Measurements from ENCODE around the gene SLC6A6.

GRCh38 chr3:14424711-14425580 lies 22.5 kb downstream of the SLC6A6 start:
- TF ChIP-seq EZH2 (IDR thresholded peaks at IDR 0.05; ENCODE audit: borderline replicate concordance) = no peak
- TF ChIP-seq, protein P1, sequence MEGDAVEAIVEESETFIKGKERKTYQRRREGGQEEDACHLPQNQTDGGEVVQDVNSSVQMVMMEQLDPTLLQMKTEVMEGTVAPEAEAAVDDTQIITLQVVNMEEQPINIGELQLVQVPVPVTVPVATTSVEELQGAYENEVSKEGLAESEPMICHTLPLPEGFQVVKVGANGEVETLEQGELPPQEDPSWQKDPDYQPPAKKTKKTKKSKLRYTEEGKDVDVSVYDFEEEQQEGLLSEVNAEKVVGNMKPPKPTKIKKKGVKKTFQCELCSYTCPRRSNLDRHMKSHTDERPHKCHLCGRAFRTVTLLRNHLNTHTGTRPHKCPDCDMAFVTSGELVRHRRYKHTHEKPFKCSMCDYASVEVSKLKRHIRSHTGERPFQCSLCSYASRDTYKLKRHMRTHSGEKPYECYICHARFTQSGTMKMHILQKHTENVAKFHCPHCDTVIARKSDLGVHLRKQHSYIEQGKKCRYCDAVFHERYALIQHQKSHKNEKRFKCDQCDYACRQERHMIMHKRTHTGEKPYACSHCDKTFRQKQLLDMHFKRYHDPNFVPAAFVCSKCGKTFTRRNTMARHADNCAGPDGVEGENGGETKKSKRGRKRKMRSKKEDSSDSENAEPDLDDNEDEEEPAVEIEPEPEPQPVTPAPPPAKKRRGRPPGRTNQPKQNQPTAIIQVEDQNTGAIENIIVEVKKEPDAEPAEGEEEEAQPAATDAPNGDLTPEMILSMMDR (IDR thresholded peaks at IDR 0.05; ENCODE audit: poor library complexity) = no peak
- no peak for TF ChIP-seq EZH2phosphoT487 (IDR thresholded peaks at IDR 0.05; ENCODE audit: low read depth, severe bottlenecking, unreplicated experiment)

Data from hepatocyte (in vitro differentiated cells).